Middle frontal gyrus (tissue), 1 donor: ENCODE measurements around the gene AQP12A.
"Not testable (repeated sequence)": the region's sequence is repeated elsewhere in the genome, so short reads cannot be mapped to it uniquely, and the experiment has no call there.

Experiments
- DNase-seq: peaks from one replicate; pipeline ENCODE4 v3.0.0-alpha.2; 2015; ENCODE audit warnings: low spot score; ENCODE audit errors: extremely low spot score

Gene AQP12A

GRCh38 chr2:240659883-240660282, 31.8 kb upstream of the AQP12A start:
- not testable (repeated sequence) for DNase-seq

GRCh38 chr2:240662681-240663080, 29.0 kb upstream of the AQP12A start:
- no peak for DNase-seq

- no peak for DNase-seq
These were observed 28.0 kb upstream of the AQP12A start for GRCh38 chr2:240663546-240664190.

- no peak for DNase-seq
These were observed 27.0 kb upstream of the AQP12A start for GRCh38 chr2:240664622-240665021.

- no peak for DNase-seq
These were observed 21.3 kb upstream of the AQP12A start for GRCh38 chr2:240670402-240670801.

GRCh38 chr2:240670950-240671349, 20.7 kb upstream of the AQP12A start:
- DNase-seq, result no peak

- DNase-seq, result no peak
These were observed 19.5 kb upstream of the AQP12A start for GRCh38 chr2:240672076-240672700.

GRCh38 chr2:240672701-240673190, 18.9 kb upstream of the AQP12A start:
- no peak for DNase-seq

GRCh38 chr2:240674461-240675184, 17.0 kb upstream of the AQP12A start:
- not testable (repeated sequence) for DNase-seq

GRCh38 chr2:240675345-240675744, 16.3 kb upstream of the AQP12A start:
- DNase-seq, result not testable (repeated sequence)

GRCh38 chr2:240678043-240678442, 13.6 kb upstream of the AQP12A start:
- not testable (repeated sequence) for DNase-seq

- not testable (repeated sequence) for DNase-seq
These were observed 12.8 kb upstream of the AQP12A start for GRCh38 chr2:240678909-240679308.

GRCh38 chr2:240680185-240680584, 11.5 kb upstream of the AQP12A start:
- DNase-seq, result not testable (repeated sequence)

GRCh38 chr2:240682431-240683224, 9.0 kb upstream of the AQP12A start, which contains the start of gene AQP12B:
Gene AQP12B, minus strand, starts transcription at chr2:240682885. Its CDS starts 48 bp downstream, at chr2:240682837.
- DNase-seq, result not testable (repeated sequence)

GRCh38 chr2:240683329-240683979, 8.2 kb upstream of the AQP12A start:
- DNase-seq, result not testable (repeated sequence)

GRCh38 chr2:240683980-240684728, 7.5 kb upstream of the AQP12A start:
- not testable (repeated sequence) for DNase-seq

GRCh38 chr2:240685771-240686371, 5.8 kb upstream of the AQP12A start:
- no peak for DNase-seq

- no peak for DNase-seq
These were observed 5.2 kb upstream of the AQP12A start for GRCh38 chr2:240686460-240686859.

- DNase-seq, result no peak
These were observed 4.5 kb upstream of the AQP12A start for GRCh38 chr2:240687045-240687740.
